IMR-90 (cell line): ENCODE data around the gene TBC1D16. TPM values are rescaled to one million over a fixed set of nuclear protein-coding genes. Genes with fewer than 3 reads are reported as not detected.

Experiments
- ATAC-seq: fragments of 200-7000 bp; cut with Tn5 transposase; 2 replicates; pipeline ENCODE4 v1.9.1; 2020; ENCODE audit warnings: low read depth, mild to moderate bottlenecking, moderate library complexity
- BruUV-seq: library from RNA; stranded (reverse); fragments of 400-500 nt; replicated peaks from 2 replicates; lab custom pipeline; 2021; lab: Mats Ljungman, UMichigan
- CTCF ChIA-PET: fragments of 300-600 bp; formaldehyde crosslinking; extraction: SDS; loops from one replicate; lab custom pipeline; 2021; ENCODE audit warnings: antibody characterized with exemption; lab: Yijun Ruan, JAX
- POLR2A ChIA-PET: fragments of 300-600 bp; sonication (Branson Sonifier 250); formaldehyde crosslinking; loops from one replicate; lab custom pipeline; 2022; ENCODE audit warnings: antibody characterized with exemption; ENCODE audit not compliant: unreplicated experiment; lab: Charles Lee
- DNase-seq: peaks from one replicate; pipeline ENCODE4 v3.0.0; 2013
- H2AFZ ChIP-seq: replicated peaks from 2 replicates; pipeline ENCODE3; 2013; ENCODE audit warnings: low read length, mild to moderate bottlenecking; ENCODE audit not compliant: poor library complexity
- H2AK5ac ChIP-seq: 2 replicates; pipeline ENCODE4 v1.6.1; 2013; ENCODE audit warnings: low read depth, low read length, inconsistent platforms
- H2AK9ac ChIP-seq: replicated peaks from 2 replicates; pipeline ENCODE3; 2013; ENCODE audit warnings: mild to moderate bottlenecking, low read depth, low read length, moderate library complexity; ENCODE audit not compliant: poor library complexity
- H2BK120ac ChIP-seq: 2 replicates; pipeline ENCODE4 v1.6.1; 2013; ENCODE audit warnings: low read depth, low read length, inconsistent platforms
- H2BK15ac ChIP-seq: 3 replicates; pipeline ENCODE4 v1.6.1; 2013; ENCODE audit warnings: low read depth, low read length, inconsistent platforms
- H2BK20ac ChIP-seq: 2 replicates; pipeline ENCODE4 v1.6.1; 2013; ENCODE audit warnings: low read depth, mild to moderate bottlenecking, inconsistent platforms, low read length, moderate library complexity
- H2BK5ac ChIP-seq: 2 replicates; pipeline ENCODE4 v1.6.1; 2013; ENCODE audit warnings: mild to moderate bottlenecking, low read depth, low read length, inconsistent platforms; ENCODE audit not compliant: poor library complexity, severe bottlenecking
- H3K14ac ChIP-seq: replicated peaks from 2 replicates; pipeline ENCODE4 v1.6.1; 2013; ENCODE audit warnings: low read depth, low read length, inconsistent platforms
- H3K18ac ChIP-seq: 2 replicates; pipeline ENCODE4 v1.6.1; 2013; ENCODE audit warnings: low read depth, low read length, control low read depth
- H3K23ac ChIP-seq: 2 replicates; pipeline ENCODE4 v1.6.1; 2013; ENCODE audit warnings: low read depth, low read length, inconsistent platforms
- H3K27ac ChIP-seq: 2 replicates; pipeline ENCODE4 v1.5.1; 2013; ENCODE audit warnings: mild to moderate bottlenecking, control low read depth, low read length; ENCODE audit not compliant: insufficient read depth
- H3K27me3 ChIP-seq: 2 replicates; pipeline ENCODE4 v1.6.1; 2013; ENCODE audit warnings: low read length; ENCODE audit not compliant: control insufficient read depth, insufficient read depth
- H3K36me3 ChIP-seq: 2 replicates; pipeline ENCODE4 v1.6.1; 2013; ENCODE audit warnings: low read length, mixed read lengths; ENCODE audit not compliant: control insufficient read depth, insufficient read depth
- H3K4ac ChIP-seq: 2 replicates; pipeline ENCODE4 v1.6.1; 2013; ENCODE audit warnings: low read depth, low read length, inconsistent platforms
- H3K4me1 ChIP-seq: 2 replicates; pipeline ENCODE4 v1.6.1; 2013; ENCODE audit warnings: low read length, mixed read lengths; ENCODE audit not compliant: control insufficient read depth, insufficient read depth
- H3K4me2 ChIP-seq: 2 replicates; pipeline ENCODE4 v1.6.1; 2013; ENCODE audit warnings: low read depth, mild to moderate bottlenecking, control low read depth, low read length, moderate library complexity
- H3K4me3 ChIP-seq: 2 replicates; pipeline ENCODE4 v1.5.1; 2013; ENCODE audit warnings: low read depth, mild to moderate bottlenecking, control low read depth, low read length, moderate library complexity; ENCODE audit not compliant: insufficient read depth
- H3K56ac ChIP-seq: 2 replicates; pipeline ENCODE4 v1.6.1; 2013; ENCODE audit warnings: low read length, inconsistent platforms; ENCODE audit not compliant: insufficient read depth; ENCODE audit errors: extremely low read depth
- H3K79me1 ChIP-seq, 2 experiments: 2 replicates each; pipeline ENCODE4 v1.6.1; 2013; ENCODE audit warnings: low read length in 2 of 2, inconsistent platforms in 1 of 2, low read depth in 1 of 2
- H3K9ac ChIP-seq: 2 replicates; pipeline ENCODE4 v1.6.1; 2013; ENCODE audit warnings: low read depth, low read length, control low read depth
- H3K9me1 ChIP-seq: 2 replicates; pipeline ENCODE4 v1.6.1; 2013; ENCODE audit warnings: low read length, inconsistent platforms; ENCODE audit not compliant: insufficient read depth
- H3K9me3 ChIP-seq: 2 replicates; pipeline ENCODE4 v1.6.1; 2013; ENCODE audit warnings: low read length; ENCODE audit not compliant: control insufficient read depth, insufficient read depth
- H4K20me1 ChIP-seq: 2 replicates; pipeline ENCODE4 v1.6.1; 2013; ENCODE audit warnings: low read length, inconsistent platforms; ENCODE audit not compliant: insufficient read depth
- H4K5ac ChIP-seq: 2 replicates; pipeline ENCODE4 v1.6.1; 2013; ENCODE audit warnings: mild to moderate bottlenecking, low read depth, low read length, control low read depth
- H4K8ac ChIP-seq, 2 experiments: 2 replicates each; pipeline ENCODE4 v1.6.1; 2013; ENCODE audit warnings: low read depth in 2 of 2, low read length in 2 of 2, control low read depth in 1 of 2, inconsistent platforms in 1 of 2
- H4K91ac ChIP-seq: 2 replicates; pipeline ENCODE4 v1.6.1; 2013; ENCODE audit warnings: low read depth, low read length, inconsistent platforms; ENCODE audit not compliant: insufficient read depth
- CHD1 ChIP-seq: IDR thresholded peaks from 2 replicates; pipeline ENCODE4 v1.6.1; 2012; ENCODE audit warnings: low read depth, low read length, improper control_type of control experiment
- CTCF ChIP-seq: conservative IDR thresholded peaks from 2 replicates; pipeline ENCODE4 v1.5.1; 2012; ENCODE audit warnings: mild to moderate bottlenecking, low read depth, low read length, improper control_type of control experiment
- MAFK ChIP-seq: IDR thresholded peaks from 2 replicates; pipeline ENCODE4 v1.6.1; 2012; ENCODE audit warnings: low read depth, low read length, improper control_type of control experiment
- RAD21 ChIP-seq: IDR thresholded peaks from 2 replicates; pipeline ENCODE4 v1.6.1; 2012; ENCODE audit warnings: low read length, improper control_type of control experiment
- SMC3 ChIP-seq: fragments of 150-350 bp; IDR thresholded peaks from 2 replicates; pipeline ENCODE4 v1.6.1; 2016; ENCODE audit warnings: low read depth, mild to moderate bottlenecking, antibody characterized with exemption, low read length, moderate library complexity
- USF2 ChIP-seq: fragments of 150-350 bp; IDR thresholded peaks from 2 replicates; pipeline ENCODE4 v1.6.1; 2017; ENCODE audit warnings: mild to moderate bottlenecking, antibody characterized with exemption, low read length, low read depth
- WGBS, 2 experiments: methylation state at CpG; one replicate each; pipeline versions ENCODE4 v1.1.5 to v1.1.7; 2013; ENCODE audit warnings: missing lambda C conversion rate in 2 of 2; ENCODE audit not compliant: insufficient read length in 1 of 2; ENCODE audit errors: extremely low coverage in 2 of 2; 5-methylcytosine and 5-hydroxymethylcytosine counted together
- dilution Hi-C: fragments of 300-500 bp; cut with HindIII; formaldehyde crosslinking; loops from one replicate; pipeline ENCODE4 v1.14.3; 2018; ENCODE audit warnings: low sequenced_read_pairs; ENCODE audit not compliant: unreplicated experiment
- in situ Hi-C: fragments of 300-500 bp; cut with MboI; formaldehyde crosslinking; loops from 3 replicates; pipeline ENCODE4 v1.14.3; 2019; ENCODE audit warnings: low sequenced_read_pairs, inconsistent platforms, mixed read lengths
- intact Hi-C: fragments of 100-400 bp; cut with micrococcal nuclease; formaldehyde crosslinking; loops from 2 replicates; pipeline ENCODE4 v1.10.0; 2022
- polyA plus RNA-seq, 3 experiments: library from polyadenylated mRNA; depleted of rRNA; stranded (reverse); fragments of >200 nt; gene quantifications; 2 replicates each; pipeline ENCODE4 v1.2.3, GENCODE V29; 2012; ENCODE audit warnings: low replicate concordance in 1 of 3
- total RNA-seq: library from RNA; depleted of rRNA; stranded (reverse); fragments of >200 nt; gene quantifications from 2 replicates; pipeline ENCODE4 v1.2.3, GENCODE V29; 2012

The TBC1D16 gene
- total and polyA plus RNA-seq, 2 of the 4 experiments (the other 2 are of a cell fraction): 10.1 to 16.7 TPM

GRCh38 chr17:79981090-79981489 is 54.6 kb downstream of the TBC1D16 start:
- no peak overlapping the region for H3K23ac ChIP-seq
- no peaks in the 10 kb centered on the region for H3K27me3 ChIP-seq
- BruUV-seq: no TSS peak
- H3K14ac ChIP-seq: no peak overlapping the region
- H3K4me2 ChIP-seq: no peak overlapping the region
- H2BK20ac ChIP-seq: no peak overlapping the region
- no peak overlapping the region for H3K56ac ChIP-seq
- dilution Hi-C loops: no loop called here
- in situ Hi-C loops: loop anchor here (10.0 kb wide), 1 partner anchor 136 kb away; no protein-coding TSS in a partner anchor
- H3K4ac ChIP-seq: no peak overlapping the region
- 81% methylated on average over 5 of the region's 15 CpGs; no CpG with 5 or more reads in 1 of the 2 experiments for WGBS, 2 experiments
- H3K18ac ChIP-seq: no peak overlapping the region
- H3K9ac ChIP-seq: no peak overlapping the region
- no peak overlapping the region for H2AK9ac ChIP-seq
- H2AK5ac ChIP-seq: no peak overlapping the region
- no peak overlapping the region for H4K91ac ChIP-seq
- no peaks in the 10 kb centered on the region for H3K9me3 ChIP-seq
- POLR2A ChIA-PET: no interaction called here
- H2BK15ac ChIP-seq: no peak overlapping the region
- peaks cover 3% of the 10 kb centered on the region; the same call in 1 of the 2 replicates for H3K9me1 ChIP-seq
- ATAC-seq (no peak), DNase-seq (no peak)
- no peaks in the 10 kb centered on the region; the same call in 1 of the 2 replicates for H3K36me3 ChIP-seq
- no peak overlapping the region for H2BK5ac ChIP-seq
- H3K27ac ChIP-seq: no peak overlapping the region
- CTCF ChIA-PET: no interaction called here
- intact Hi-C loops: no loop called here
- peaks cover 5% of the 10 kb centered on the region; the same call in 1 of the 2 replicates for H4K20me1 ChIP-seq
- no peak overlapping the region for H4K5ac ChIP-seq
- no peak for TF ChIP-seq CHD1
- no peak for TF ChIP-seq CTCF
- TF ChIP-seq RAD21: no peak
- no peak for TF ChIP-seq SMC3
- TF ChIP-seq MAFK: no peak
- TF ChIP-seq USF2: no peak
- H3K4me1 ChIP-seq: peaks cover 3% of the 10 kb centered on the region; the same call in 1 of the 2 replicates
- no peak overlapping the region for H2AFZ ChIP-seq
- H2BK120ac ChIP-seq: no peak overlapping the region
- no peak overlapping the region for H3K4me3 ChIP-seq
- no peak overlapping the region for H4K8ac ChIP-seq
- H3K79me1 ChIP-seq: peaks cover 10 to 25% of the 10 kb centered on the region in 2 experiments; a peak in 3 of 4 replicates
